ENCODE data around the gene LY6G5B.

DNA sequence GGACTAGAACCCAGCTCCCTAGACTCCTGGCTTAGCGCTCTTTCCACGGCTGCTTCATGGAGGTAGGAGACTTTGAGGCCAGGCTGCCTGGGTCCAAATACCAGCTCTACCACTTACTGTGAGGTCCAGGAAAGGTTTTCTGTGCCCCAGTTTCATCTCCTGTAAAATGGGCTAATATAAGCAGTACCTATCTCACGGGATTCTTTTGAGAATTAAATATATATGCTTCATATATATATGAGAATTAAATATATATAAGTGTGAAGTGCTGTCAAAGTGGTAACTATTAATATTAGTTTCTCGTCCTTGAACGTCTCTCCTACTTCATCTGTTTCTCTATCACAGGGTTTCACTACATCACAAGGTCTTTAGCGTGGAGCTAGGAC lies 21.3 kb downstream of the LY6G5B start:
- TF ChIP-seq, protein P1, sequence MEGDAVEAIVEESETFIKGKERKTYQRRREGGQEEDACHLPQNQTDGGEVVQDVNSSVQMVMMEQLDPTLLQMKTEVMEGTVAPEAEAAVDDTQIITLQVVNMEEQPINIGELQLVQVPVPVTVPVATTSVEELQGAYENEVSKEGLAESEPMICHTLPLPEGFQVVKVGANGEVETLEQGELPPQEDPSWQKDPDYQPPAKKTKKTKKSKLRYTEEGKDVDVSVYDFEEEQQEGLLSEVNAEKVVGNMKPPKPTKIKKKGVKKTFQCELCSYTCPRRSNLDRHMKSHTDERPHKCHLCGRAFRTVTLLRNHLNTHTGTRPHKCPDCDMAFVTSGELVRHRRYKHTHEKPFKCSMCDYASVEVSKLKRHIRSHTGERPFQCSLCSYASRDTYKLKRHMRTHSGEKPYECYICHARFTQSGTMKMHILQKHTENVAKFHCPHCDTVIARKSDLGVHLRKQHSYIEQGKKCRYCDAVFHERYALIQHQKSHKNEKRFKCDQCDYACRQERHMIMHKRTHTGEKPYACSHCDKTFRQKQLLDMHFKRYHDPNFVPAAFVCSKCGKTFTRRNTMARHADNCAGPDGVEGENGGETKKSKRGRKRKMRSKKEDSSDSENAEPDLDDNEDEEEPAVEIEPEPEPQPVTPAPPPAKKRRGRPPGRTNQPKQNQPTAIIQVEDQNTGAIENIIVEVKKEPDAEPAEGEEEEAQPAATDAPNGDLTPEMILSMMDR (IDR thresholded peaks at IDR 0.05 in 8 of 11, conservative IDR thresholded peaks at IDR 0.05 in 3 of 11), result no peak
- no peak for TF ChIP-seq POLR2A (IDR thresholded peaks at IDR 0.05)

Measured in spleen (tissue), 7 donors.